ENCODE results near the gene ALDH3A1. TPM values are rescaled to one million over a fixed set of nuclear protein-coding genes. Genes with fewer than 3 reads are reported as not detected.
A peak's percentile ranks its signal among the peaks of the same experiment; 100 is the strongest.

The ALDH3A1 gene
- total RNA-seq, 2 experiments from 2014 or later = not detected

- no peaks in the 10 kb centered on the region for H3K9me3 Mint-ChIP-seq
- Histone ChIP-seq H3K4me1 (ENCODE audit: insufficient read depth, low read length) (peaks cover 28% of the 10 kb centered on the region), H3K27me3 (ENCODE audit: control insufficient read depth in 1 of 2, insufficient read depth in 2 of 2, low read length in 2 of 2) (no peaks in the 10 kb centered on the region), H3K27ac (ENCODE audit: low read depth in 1 of 2, low read length in 2 of 2) (peak overlapping the region in 1 of 2 donors; percentile 28), H3K36me3 (ENCODE audit: insufficient read depth, low read length) (no peaks in the 10 kb centered on the region), H3K4me3 (ENCODE audit: low read length) (peak overlapping the region; percentile 41), H3K9me3 (ENCODE audit: control insufficient read depth in 1 of 2, insufficient read depth in 1 of 2, low read length in 2 of 2) (no peaks in the 10 kb centered on the region)
- no peak for ATAC-seq (ENCODE audit: poor library complexity)
- H3K36me3 Mint-ChIP-seq (ENCODE audit: low read depth) = no peaks in the 10 kb centered on the region
- H3K27ac Mint-ChIP-seq = peak overlapping the region; percentile 63
- no peaks in the 10 kb centered on the region for H3K27me3 Mint-ChIP-seq
- ChIA-PET CTCF (no interaction called here), POLR2A (no interaction called here)
- intact Hi-C loops (cut with DNase I, micrococcal nuclease) = no loop called here
- peaks cover 38% of the 10 kb centered on the region for H3K4me1 Mint-ChIP-seq (ENCODE audit: low read depth)
- DNase-seq = no peak
- no peak for TF ChIP-seq CTCF (IDR thresholded peaks at IDR 0.05)
- H3K4me3 Mint-ChIP-seq = no peak overlapping the region
These were observed 24.1 kb downstream of the ALDH3A1 start for GRCh38 chr17:19723964-19724363.

- no peak for TF ChIP-seq CTCF (IDR thresholded peaks at IDR 0.05)
- no peaks in the 10 kb centered on the region for H3K27me3 ChIP-seq (ENCODE audit: control insufficient read depth in 1 of 2, insufficient read depth in 2 of 2, low read length in 2 of 2)
- CTCF ChIA-PET = no interaction called here
- Mint-ChIP-seq H3K4me1 (ENCODE audit: low read depth) (peaks cover 24% of the 10 kb centered on the region), H3K9me3 (no peaks in the 10 kb centered on the region), H3K27ac (no peak overlapping the region), H3K4me3 (no peak overlapping the region), H3K27me3 (no peaks in the 10 kb centered on the region), H3K36me3 (ENCODE audit: low read depth) (no peaks in the 10 kb centered on the region)
- no peak for ATAC-seq (ENCODE audit: poor library complexity)
- POLR2A ChIA-PET = no interaction called here
- peaks cover 23% of the 10 kb centered on the region for H3K4me1 ChIP-seq (ENCODE audit: insufficient read depth, low read length)
- no peak overlapping the region for H3K4me3 ChIP-seq (ENCODE audit: low read length)
- no peak for DNase-seq
- no peaks in the 10 kb centered on the region for H3K36me3 ChIP-seq (ENCODE audit: insufficient read depth, low read length)
- intact Hi-C loops (cut with DNase I, micrococcal nuclease) = no loop called here
- H3K9me3 ChIP-seq (ENCODE audit: control insufficient read depth in 1 of 2, insufficient read depth in 1 of 2, low read length in 2 of 2) = no peaks in the 10 kb centered on the region
- H3K27ac ChIP-seq (ENCODE audit: low read depth in 1 of 2, low read length in 2 of 2) = no peak overlapping the region
These were observed 27.3 kb downstream of the ALDH3A1 start for GRCh38 chr17:19720631-19721426.

GRCh38 chr17:19720210-19720475 lies 28.0 kb downstream of the ALDH3A1 start:
- intact Hi-C loops (cut with DNase I, micrococcal nuclease) = no loop called here

More at GRCh38 chr17:19720210-19720475, 28.0 kb downstream of the ALDH3A1 start:
- no peak for TF ChIP-seq CTCF (IDR thresholded peaks at IDR 0.05)
- DNase-seq (no peak), ATAC-seq (ENCODE audit: poor library complexity) (no peak)
- H3K27ac ChIP-seq (ENCODE audit: low read depth in 1 of 2, low read length in 2 of 2) = no peak overlapping the region
- ChIA-PET POLR2A (no interaction called here), CTCF (no interaction called here)
- H3K27me3 ChIP-seq (ENCODE audit: control insufficient read depth in 1 of 2, insufficient read depth in 2 of 2, low read length in 2 of 2) = no peaks in the 10 kb centered on the region
- H3K36me3 ChIP-seq (ENCODE audit: insufficient read depth, low read length) = no peaks in the 10 kb centered on the region
- H3K4me3 ChIP-seq (ENCODE audit: low read length) = no peak overlapping the region
- no peak overlapping the region for H3K4me3 Mint-ChIP-seq
- H3K27me3 Mint-ChIP-seq = no peaks in the 10 kb centered on the region
- H3K4me1 ChIP-seq (ENCODE audit: insufficient read depth, low read length) = peaks cover 19% of the 10 kb centered on the region
- H3K9me3 ChIP-seq (ENCODE audit: control insufficient read depth in 1 of 2, insufficient read depth in 1 of 2, low read length in 2 of 2) = no peaks in the 10 kb centered on the region
- H3K27ac Mint-ChIP-seq = no peak overlapping the region
- no peaks in the 10 kb centered on the region for H3K36me3 Mint-ChIP-seq (ENCODE audit: low read depth)
- H3K4me1 Mint-ChIP-seq (ENCODE audit: low read depth) = peaks cover 17% of the 10 kb centered on the region
- no peaks in the 10 kb centered on the region for H3K9me3 Mint-ChIP-seq
